PC-9 (cell line): ENCODE data around the gene TBL2. TPM values are rescaled to one million over a fixed set of nuclear protein-coding genes. Genes with fewer than 3 reads are reported as not detected.
A peak's percentile ranks its signal among the peaks of the same experiment; 100 is the strongest.

Experiments
- BruUV-seq: library from RNA; stranded (reverse); fragments of 400-500 nt; replicated peaks from 2 replicates; lab custom pipeline; 2021; lab: Mats Ljungman, UMichigan
- CTCF ChIA-PET: fragments of 300-600 bp; sonication (Branson Sonifier 250); formaldehyde crosslinking; loops from one replicate; lab custom pipeline; 2022; ENCODE audit warnings: antibody characterized with exemption; lab: Charles Lee
- POLR2A ChIA-PET: fragments of 300-600 bp; sonication (Branson Sonifier 250); formaldehyde crosslinking; loops from one replicate; lab custom pipeline; 2022; ENCODE audit warnings: antibody characterized with exemption; ENCODE audit not compliant: unreplicated experiment; lab: Charles Lee
- DNase-seq, 2 experiments: peaks; one replicate each; pipeline versions ENCODE4 v3.0.0 to v3.0.0-alpha.2; 2015 to 2022; ENCODE audit warnings: mixed read lengths in 1 of 2
- H2AFZ ChIP-seq: fragments of 200-600 bp; sonication (generic); 2 replicates; pipeline ENCODE4 v1.8.1; 2017; ENCODE audit warnings: antibody characterized with exemption
- H3F3A ChIP-seq: fragments of 200-600 bp; sonication (generic); 2 replicates; pipeline ENCODE4 v1.8.1; 2017; ENCODE audit warnings: antibody characterized with exemption, mild to moderate bottlenecking, low read depth; ENCODE audit not compliant: insufficient read depth
- H3K27ac ChIP-seq: fragments of 200-600 bp; sonication (generic); 2 replicates; pipeline ENCODE4 v1.6.1; 2016; ENCODE audit warnings: mixed run types
- H3K27me3 ChIP-seq: fragments of 200-600 bp; sonication (generic); 2 replicates; pipeline ENCODE4 v1.6.1; 2016; ENCODE audit warnings: low read depth, mixed run types; ENCODE audit not compliant: insufficient read depth
- H3K36me3 ChIP-seq: fragments of 200-600 bp; sonication (generic); 2 replicates; pipeline ENCODE4 v1.6.1; 2016; ENCODE audit warnings: low read depth, mixed run types
- H3K4me1 ChIP-seq: fragments of 200-600 bp; sonication (generic); replicated peaks from 2 replicates; pipeline ENCODE4 v1.6.1; 2016; ENCODE audit warnings: mixed run types; ENCODE audit not compliant: insufficient read depth
- H3K4me2 ChIP-seq: fragments of 200-600 bp; sonication (generic); 2 replicates; pipeline ENCODE4 v1.6.1; 2017; ENCODE audit warnings: mixed run types
- H3K4me3 ChIP-seq: fragments of 200-600 bp; sonication (generic); 2 replicates; pipeline ENCODE4 v1.6.1; 2016; ENCODE audit warnings: mixed run types
- H3K79me2 ChIP-seq: fragments of 200-600 bp; sonication (generic); 2 replicates; pipeline ENCODE4 v1.6.1; 2017; ENCODE audit warnings: low read depth, mixed run types
- H3K9me2 ChIP-seq: fragments of 200-600 bp; sonication (generic); 2 replicates; pipeline ENCODE4 v1.8.1; 2017; ENCODE audit warnings: mild to moderate bottlenecking; ENCODE audit not compliant: insufficient read depth
- H3K9me3 ChIP-seq: fragments of 200-600 bp; sonication (generic); 2 replicates; pipeline ENCODE4 v1.8.1; 2016; ENCODE audit warnings: low read depth; ENCODE audit not compliant: insufficient read depth
- H4K20me1 ChIP-seq: fragments of 200-600 bp; sonication (generic); 2 replicates; pipeline ENCODE4 v1.8.1; 2017; ENCODE audit not compliant: insufficient read depth
- EZH2 ChIP-seq: fragments of 200-600 bp; sonication (generic); IDR thresholded peaks from 2 replicates; pipeline ENCODE4 v1.8.0; 2017; ENCODE audit warnings: antibody characterized with exemption, low read depth
- intact Hi-C: fragments of 100-400 bp; cut with micrococcal nuclease; formaldehyde crosslinking; loops from one replicate; pipeline ENCODE4 v1.10.0; 2022; ENCODE audit not compliant: unreplicated experiment
- total RNA-seq: library from RNA; stranded (reverse); gene quantifications from 2 replicates; pipeline ENCODE4 v1.2.3, GENCODE V29; 2021
- TF ChIP-seq, protein P1 (sequence below): fragments of 200-600 bp; sonication (generic); conservative IDR thresholded peaks from 2 replicates; pipeline ENCODE4 v1.6.1; 2017; ENCODE audit warnings: mixed run types, antibody characterized with exemption, mild to moderate bottlenecking, moderate library complexity

Gene TBL2
- total RNA-seq, 1 experiment from 2014 or later = 49.2 TPM

DNA sequence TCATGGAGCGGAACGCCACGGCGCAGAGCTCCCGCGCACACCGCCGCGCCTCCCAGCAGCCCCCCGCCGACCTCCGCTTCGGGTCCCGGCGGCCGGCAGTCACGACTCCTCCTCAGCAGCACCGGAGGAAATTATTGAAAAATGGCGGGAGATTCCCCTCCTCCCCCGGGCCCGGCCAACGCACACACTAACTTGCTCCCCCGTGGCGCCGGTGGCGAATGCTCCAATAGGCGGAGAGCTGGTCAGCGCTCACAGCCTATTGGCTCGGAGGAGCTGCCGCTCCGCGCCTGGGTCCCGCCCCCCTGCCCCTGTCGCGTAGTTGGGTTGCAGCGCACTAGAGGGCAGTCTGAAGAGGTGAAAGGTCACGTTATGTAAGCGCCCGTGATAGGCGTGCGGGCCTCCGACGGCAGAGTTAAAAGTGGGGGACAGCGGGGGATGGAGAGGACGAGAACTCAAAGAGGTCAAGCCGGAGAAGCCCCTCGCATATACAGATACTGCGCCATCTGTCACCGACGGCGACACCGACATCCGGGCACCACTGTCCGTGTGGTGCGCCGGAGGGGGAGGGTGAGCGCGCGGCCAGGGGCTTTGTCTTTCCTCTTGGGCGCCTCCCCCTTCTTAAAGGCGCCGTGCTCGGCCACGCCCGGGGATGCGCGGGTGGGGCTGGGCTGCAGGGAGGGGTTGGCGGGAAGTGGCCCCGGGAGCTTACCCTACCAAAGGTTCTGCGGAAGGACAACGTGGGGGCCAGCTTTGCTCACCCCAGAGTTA is 56.1 kb downstream of the TBL2 start, which contains the start of gene BAZ1B:
TSS of gene BAZ1B (minus strand) at position 189 of the 768 bp plus-strand sequence. CDS start 360 bp downstream, outside the sequence.
- TF ChIP-seq, protein P1, sequence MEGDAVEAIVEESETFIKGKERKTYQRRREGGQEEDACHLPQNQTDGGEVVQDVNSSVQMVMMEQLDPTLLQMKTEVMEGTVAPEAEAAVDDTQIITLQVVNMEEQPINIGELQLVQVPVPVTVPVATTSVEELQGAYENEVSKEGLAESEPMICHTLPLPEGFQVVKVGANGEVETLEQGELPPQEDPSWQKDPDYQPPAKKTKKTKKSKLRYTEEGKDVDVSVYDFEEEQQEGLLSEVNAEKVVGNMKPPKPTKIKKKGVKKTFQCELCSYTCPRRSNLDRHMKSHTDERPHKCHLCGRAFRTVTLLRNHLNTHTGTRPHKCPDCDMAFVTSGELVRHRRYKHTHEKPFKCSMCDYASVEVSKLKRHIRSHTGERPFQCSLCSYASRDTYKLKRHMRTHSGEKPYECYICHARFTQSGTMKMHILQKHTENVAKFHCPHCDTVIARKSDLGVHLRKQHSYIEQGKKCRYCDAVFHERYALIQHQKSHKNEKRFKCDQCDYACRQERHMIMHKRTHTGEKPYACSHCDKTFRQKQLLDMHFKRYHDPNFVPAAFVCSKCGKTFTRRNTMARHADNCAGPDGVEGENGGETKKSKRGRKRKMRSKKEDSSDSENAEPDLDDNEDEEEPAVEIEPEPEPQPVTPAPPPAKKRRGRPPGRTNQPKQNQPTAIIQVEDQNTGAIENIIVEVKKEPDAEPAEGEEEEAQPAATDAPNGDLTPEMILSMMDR = no peak
- TF ChIP-seq EZH2 = no peak
- Histone ChIP-seq H4K20me1 (peaks cover 18% of the 10 kb centered on the region), H3K27ac (peak within 1 kb of the TSS; percentile 39), H3K4me3 (peak within 1 kb of the TSS; percentile 84), H3K36me3 (peaks cover 8% of the 10 kb centered on the region), H2AFZ (peak within 1 kb of the TSS; percentile 81), H3K27me3 (no peaks in the 10 kb centered on the region), H3K9me3 (no peaks in the 10 kb centered on the region), H3K79me2 (peaks cover 42% of the 10 kb centered on the region), H3K4me2 (peak within 1 kb of the TSS; percentile 96), H3F3A (peaks cover 4% of the 10 kb centered on the region; the same call in 1 of the 2 replicates), H3K9me2 (no peaks in the 10 kb centered on the region), H3K4me1 (peaks cover 28% of the 10 kb centered on the region)
- CTCF ChIA-PET = interaction anchor here (0.6 kb wide), 4 partner anchors 50 to 461 kb away, joined by 3 to 4 read pairs (median 4); no protein-coding TSS in a partner anchor
- peak; percentile 93 to 98 for DNase-seq
- POLR2A ChIA-PET = interaction anchor here (0.5 to 1.0 kb wide), 5 partner anchors 26 to 871 kb away, joined by 3 to 5 read pairs (median 5); no protein-coding TSS in a partner anchor
- intact Hi-C loops = loop anchor here (1.0 to 5.0 kb wide), 5 partner anchors 34 to 335 kb away; partner anchors contain the start of genes TBL2 and VPS37D
- BruUV-seq = no TSS peak

DNA sequence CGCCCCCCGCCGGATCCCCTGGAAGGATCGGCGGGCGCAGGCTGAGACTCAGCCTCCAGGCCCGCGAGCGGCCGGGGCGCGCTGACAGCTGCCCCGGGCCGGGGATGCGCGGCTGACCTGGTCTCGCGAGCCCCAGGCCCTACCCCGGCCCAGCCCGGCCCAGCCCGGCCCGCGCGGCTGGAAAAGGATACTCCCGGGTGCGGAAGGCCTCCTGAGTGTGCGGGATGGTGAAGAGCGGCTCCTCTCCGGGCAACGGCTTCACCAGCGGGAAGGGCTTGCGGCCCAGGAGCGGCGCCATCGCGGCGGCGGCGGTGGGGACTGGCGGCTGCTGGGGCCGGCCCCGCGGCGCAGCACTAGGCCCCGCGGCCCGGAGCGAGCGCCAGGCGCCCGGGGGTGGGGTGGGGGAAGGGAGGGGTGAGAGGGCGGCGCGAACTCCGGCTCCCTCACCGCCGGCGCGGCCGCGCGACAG is 56.7 kb downstream of the TBL2 start:
- peak overlapping the region; percentile 81; the same call in 1 of the 2 replicates for H2AFZ ChIP-seq
- intact Hi-C loops = loop anchor here (1.0 to 5.0 kb wide), 5 partner anchors 35 to 336 kb away; partner anchors contain the start of genes TBL2 and VPS37D
- no TSS peak for BruUV-seq
- H3K9me2 ChIP-seq = no peaks in the 10 kb centered on the region
- no peak for TF ChIP-seq EZH2
- TF ChIP-seq, protein P1 = no peak
- no peaks in the 10 kb centered on the region for H3K27me3 ChIP-seq
- peak overlapping the region; percentile 84 for H3K4me3 ChIP-seq
- CTCF ChIA-PET = interaction anchor here (0.6 kb wide), 1 partner anchor 221 kb away, joined by 3 read pairs; no protein-coding TSS in a partner anchor
- peaks cover 24% of the 10 kb centered on the region for H4K20me1 ChIP-seq
- peaks cover 28% of the 10 kb centered on the region for H3K4me1 ChIP-seq
- peaks cover 48% of the 10 kb centered on the region for H3K79me2 ChIP-seq
- DNase-seq = peak in 1 of 2 experiments; percentile 66
- POLR2A ChIA-PET = interaction anchor here (0.5 to 1.0 kb wide), 4 partner anchors 9 to 872 kb away, joined by 3 to 5 read pairs (median 5); no protein-coding TSS in a partner anchor
- peaks cover 4% of the 10 kb centered on the region; the same call in 1 of the 2 replicates for H3F3A ChIP-seq
- H3K9me3 ChIP-seq = no peaks in the 10 kb centered on the region
- H3K4me2 ChIP-seq = peak overlapping the region; percentile 96
- H3K36me3 ChIP-seq = peaks cover 13% of the 10 kb centered on the region
- H3K27ac ChIP-seq = peak overlapping the region; percentile 39
